ENCODE results near the gene SOBP.

GRCh38 chr6:107513214-107513613 lies 23.3 kb downstream of the SOBP start:
- TF ChIP-seq CTCF (IDR thresholded peaks at IDR 0.05): no peak
- no peak for TF ChIP-seq POLR2A (IDR thresholded peaks at IDR 0.05)

All from thyroid gland (tissue), 4 donors.